Trophoblast cell (in vitro differentiated cells and primary cell): ENCODE measurements around the gene IP6K2.

Experiments
- DNase-seq, 2 donors: peaks; one replicate each; pipeline ENCODE4 v3.0.0-alpha.2; 2016
- H2AFZ ChIP-seq: 2 replicates; pipeline ENCODE4 v1.6.1; 2013; ENCODE audit warnings: low read length, moderate library complexity, mild to moderate bottlenecking; ENCODE audit not compliant: insufficient read depth, poor library complexity
- H2AK5ac ChIP-seq: 2 replicates; pipeline ENCODE4 v1.6.1; 2013; ENCODE audit warnings: mild to moderate bottlenecking, low read length
- H2BK120ac ChIP-seq: 2 replicates; pipeline ENCODE4 v1.6.1; 2013; ENCODE audit warnings: low read length, mild to moderate bottlenecking, moderate library complexity; ENCODE audit not compliant: insufficient read depth, poor library complexity
- H2BK12ac ChIP-seq: 2 replicates; pipeline ENCODE4 v1.6.1; 2013; ENCODE audit warnings: mild to moderate bottlenecking, low read length, moderate library complexity
- H2BK5ac ChIP-seq: 2 replicates; pipeline ENCODE4 v1.6.1; 2013; ENCODE audit warnings: low read length, low read depth, moderate library complexity, mild to moderate bottlenecking; ENCODE audit not compliant: poor library complexity
- H3K14ac ChIP-seq: 2 replicates; pipeline ENCODE4 v1.6.1; 2013; ENCODE audit warnings: mild to moderate bottlenecking, low read length
- H3K18ac ChIP-seq: 2 replicates; pipeline ENCODE4 v1.6.1; 2013; ENCODE audit warnings: mild to moderate bottlenecking, low read length
- H3K23ac ChIP-seq: 2 replicates; pipeline ENCODE4 v1.6.1; 2013; ENCODE audit warnings: low read length
- H3K27ac ChIP-seq: 2 replicates; pipeline ENCODE4 v1.5.1; 2013; ENCODE audit warnings: low read depth, mild to moderate bottlenecking, inconsistent platforms, low read length, moderate library complexity
- H3K27me3 ChIP-seq: 2 replicates; pipeline ENCODE4 v1.6.1; 2013; ENCODE audit warnings: inconsistent platforms, mild to moderate bottlenecking, low read length, moderate library complexity; ENCODE audit not compliant: insufficient read depth
- H3K36me3 ChIP-seq, 2 experiments: 1 replicate in 1 of 2; 2 replicates in 1 of 2; pipeline ENCODE4 v1.6.1; 2013; ENCODE audit warnings: low read length in 2 of 2, mild to moderate bottlenecking in 2 of 2, moderate library complexity in 1 of 2; ENCODE audit not compliant: insufficient read depth in 2 of 2, control insufficient read depth in 1 of 2
- H3K4ac ChIP-seq: 2 replicates; pipeline ENCODE4 v1.6.1; 2013; ENCODE audit warnings: low read depth, mild to moderate bottlenecking, low read length, moderate library complexity
- H3K4me1 ChIP-seq, 2 experiments: 1 replicate in 1 of 2; 2 replicates in 1 of 2; pipeline ENCODE4 v1.6.1; 2013; ENCODE audit warnings: low read length in 2 of 2, mild to moderate bottlenecking in 2 of 2, moderate library complexity in 1 of 2; ENCODE audit not compliant: insufficient read depth in 2 of 2, control insufficient read depth in 1 of 2
- H3K4me2 ChIP-seq: 2 replicates; pipeline ENCODE4 v1.6.1; 2013; ENCODE audit warnings: inconsistent platforms, mild to moderate bottlenecking, low read length, moderate library complexity
- H3K4me3 ChIP-seq: 2 replicates; pipeline ENCODE4 v1.5.1; 2013; ENCODE audit warnings: mild to moderate bottlenecking, low read depth, low read length, inconsistent platforms
- H3K79me1 ChIP-seq: one replicate; pipeline ENCODE4 v1.6.1; 2013; ENCODE audit warnings: low read length
- H3K79me2 ChIP-seq: 2 replicates; pipeline ENCODE4 v1.6.1; 2013; ENCODE audit warnings: low read length, mild to moderate bottlenecking; ENCODE audit not compliant: control insufficient read depth, insufficient read depth, poor library complexity
- H3K9ac ChIP-seq: 2 replicates; pipeline ENCODE4 v1.6.1; 2013; ENCODE audit warnings: mild to moderate bottlenecking, low read length
- H3K9me3 ChIP-seq: 2 replicates; pipeline ENCODE4 v1.6.1; 2013; ENCODE audit warnings: low read depth, mild to moderate bottlenecking, control low read depth, inconsistent platforms, low read length; ENCODE audit not compliant: insufficient read depth
- H4K12ac ChIP-seq: 2 replicates; pipeline ENCODE4 v1.6.1; 2013; ENCODE audit warnings: low read depth, mild to moderate bottlenecking, low read length, moderate library complexity
- H4K8ac ChIP-seq: 2 replicates; pipeline ENCODE4 v1.6.1; 2013; ENCODE audit warnings: low read depth, mild to moderate bottlenecking, low read length, moderate library complexity
- H4K91ac ChIP-seq: one replicate; pipeline ENCODE4 v1.6.1; 2013; ENCODE audit warnings: low read depth, mild to moderate bottlenecking, low read length, moderate library complexity
- WGBS: extraction: QIAGEN DNeasy Blood & Tissue Kit; methylation state at CpG from one replicate; pipeline ENCODE4 v1.1.7; 2013; ENCODE audit warnings: missing lambda C conversion rate; ENCODE audit not compliant: insufficient read length, insufficient coverage; ENCODE audit errors: extremely low coverage; 5-methylcytosine and 5-hydroxymethylcytosine counted together

The IP6K2 gene

GRCh38 chr3:48664313-48664644 lies 52.7 kb downstream of the IP6K2 start:
- Histone ChIP-seq H3K23ac (no peak overlapping the region), H3K36me3 (no peaks in the 10 kb centered on the region), H3K27ac (no peak overlapping the region), H3K27me3 (no peaks in the 10 kb centered on the region), H3K14ac (no peak overlapping the region), H3K79me1 (peaks cover 9% of the 10 kb centered on the region), H3K4ac (no peak overlapping the region), H3K79me2 (no peaks in the 10 kb centered on the region), H3K4me2 (no peak overlapping the region), H3K4me1 (peaks cover 10 to 14% of the 10 kb centered on the region in 2 experiments), H4K12ac (no peak overlapping the region), H4K91ac (no peak overlapping the region), H2BK12ac (no peak overlapping the region), H2BK5ac (no peak overlapping the region), H2AK5ac (no peak overlapping the region), H4K8ac (no peak overlapping the region), H2AFZ (no peak overlapping the region), H3K18ac (no peak overlapping the region), H3K9ac (no peak overlapping the region), H3K9me3 (peaks cover 16% of the 10 kb centered on the region), H2BK120ac (no peak overlapping the region), H3K4me3 (no peak overlapping the region)
- WGBS = no CpG with 5 or more reads among the region's 11 CpGs
- no peak for DNase-seq

- Histone ChIP-seq H3K27me3 (no peaks in the 10 kb centered on the region), H3K27ac (peak overlapping the region; percentile 89), H2BK12ac (peak overlapping the region; percentile 25), H2AFZ (peak overlapping the region; percentile 71), H3K79me1 (peaks cover 9% of the 10 kb centered on the region), H4K91ac (peak overlapping the region; percentile 85), H2BK5ac (peak overlapping the region; percentile 90), H3K4me3 (peak overlapping the region; percentile 71), H3K23ac (no peak overlapping the region), H2BK120ac (peak overlapping the region; percentile 70), H3K4ac (peak overlapping the region; percentile 45), H3K79me2 (no peaks in the 10 kb centered on the region), H3K18ac (peak overlapping the region; percentile 78), H2AK5ac (peak overlapping the region; percentile 38), H3K36me3 (no peaks in the 10 kb centered on the region), H3K4me1 (peaks cover 10 to 14% of the 10 kb centered on the region in 2 experiments), H4K12ac (peak overlapping the region; percentile 75), H3K14ac (peak overlapping the region; percentile 81), H4K8ac (peak overlapping the region; percentile 88), H3K4me2 (peak overlapping the region; percentile 63), H3K9me3 (peaks cover 21% of the 10 kb centered on the region), H3K9ac (peak overlapping the region; percentile 36)
- no CpG with 5 or more reads among the region's 66 CpGs for WGBS
- DNase-seq = peak; percentile 99
These were observed 53.3 kb downstream of the IP6K2 start for GRCh38 chr3:48663489-48664312.

- Histone ChIP-seq H3K18ac (peak within 1 kb of the TSS; percentile 78), H3K9ac (peak within 1 kb of the TSS; percentile 36), H3K79me1 (peaks cover 9% of the 10 kb centered on the region), H2BK120ac (peak within 1 kb of the TSS; percentile 70), H3K4ac (no peak within 1 kb of the TSS), H4K12ac (peak within 1 kb of the TSS; percentile 75), H3K79me2 (no peaks in the 10 kb centered on the region), H4K91ac (peak within 1 kb of the TSS; percentile 85), H3K9me3 (peaks cover 23% of the 10 kb centered on the region), H2BK5ac (peak within 1 kb of the TSS; percentile 90), H3K27ac (peak within 1 kb of the TSS; percentile 89), H4K8ac (peak within 1 kb of the TSS; percentile 88), H2BK12ac (peak within 1 kb of the TSS; percentile 25), H2AK5ac (peak within 1 kb of the TSS; percentile 38), H3K23ac (no peak within 1 kb of the TSS), H2AFZ (peak within 1 kb of the TSS; percentile 71), H3K4me2 (peak within 1 kb of the TSS; percentile 98), H3K4me1 (peaks cover 10 to 14% of the 10 kb centered on the region in 2 experiments), H3K36me3 (no peaks in the 10 kb centered on the region), H3K14ac (peak within 1 kb of the TSS; percentile 81), H3K4me3 (peak within 1 kb of the TSS; percentile 71), H3K27me3 (no peaks in the 10 kb centered on the region)
- DNase-seq = peak; percentile 91 to 94
- WGBS = no CpG with 5 or more reads among the region's 52 CpGs
These were observed 54.1 kb downstream of the IP6K2 start, which contains the start of gene CELSR3 for GRCh38 chr3:48662753-48663488. TSS of gene CELSR3 (minus strand) at chr3:48662886. CDS start at chr3:48662634, 252 bp downstream.

GRCh38 chr3:48662145-48662752 lies 54.8 kb downstream of the IP6K2 start:
- H3K23ac ChIP-seq = no peak overlapping the region

More at GRCh38 chr3:48662145-48662752, 54.8 kb downstream of the IP6K2 start:
- H3K79me1 ChIP-seq = peaks cover 9% of the 10 kb centered on the region
- H3K9me3 ChIP-seq = peaks cover 23% of the 10 kb centered on the region
- no peaks in the 10 kb centered on the region for H3K79me2 ChIP-seq
- no peak overlapping the region for H4K8ac ChIP-seq
- no peak overlapping the region for H3K27ac ChIP-seq
- peak overlapping the region; percentile 98 for H3K4me2 ChIP-seq
- no peak overlapping the region for H4K91ac ChIP-seq
- H2BK120ac ChIP-seq = no peak overlapping the region
- no peak overlapping the region for H3K4ac ChIP-seq
- H3K14ac ChIP-seq = no peak overlapping the region
- no peak overlapping the region for H2BK5ac ChIP-seq
- no peak overlapping the region for H3K18ac ChIP-seq
- no CpG with 5 or more reads among the region's 46 CpGs for WGBS
- H3K4me1 ChIP-seq = peaks cover 10 to 14% of the 10 kb centered on the region in 2 experiments
- no peak overlapping the region for H4K12ac ChIP-seq
- no peaks in the 10 kb centered on the region for H3K36me3 ChIP-seq
- H2AFZ ChIP-seq = no peak overlapping the region
- no peaks in the 10 kb centered on the region for H3K27me3 ChIP-seq
- peak overlapping the region; percentile 71 for H3K4me3 ChIP-seq
- no peak overlapping the region for H2AK5ac ChIP-seq
- peak in 1 of 2 donors; percentile 31 for DNase-seq
- H2BK12ac ChIP-seq = no peak overlapping the region
- H3K9ac ChIP-seq = no peak overlapping the region
